Measurements from ENCODE around the gene SGSM2.

GRCh38 chr17:2292100-2292499, 45.2 kb upstream of the SGSM2 start:
- TF ChIP-seq CTCF (optimal IDR thresholded peaks at IDR 0.05 in 1 of 3, IDR thresholded peaks at IDR 0.05 in 1 of 3, conservative IDR thresholded peaks at IDR 0.05 in 1 of 3; ENCODE audit: extremely low read depth in 1 of 3, insufficient read depth in 2 of 3, low read length in 3 of 3): no peak
- TF ChIP-seq EZH2 (IDR thresholded peaks at IDR 0.05; ENCODE audit: low read length): no peak

Measured in keratinocyte (primary cell).